Measurements from ENCODE around the gene RUVBL2.
"Not testable (repeated sequence)": the region's sequence is repeated elsewhere in the genome, so short reads cannot be mapped to it uniquely, and the experiment has no call there.

The RUVBL2 gene

DNA sequence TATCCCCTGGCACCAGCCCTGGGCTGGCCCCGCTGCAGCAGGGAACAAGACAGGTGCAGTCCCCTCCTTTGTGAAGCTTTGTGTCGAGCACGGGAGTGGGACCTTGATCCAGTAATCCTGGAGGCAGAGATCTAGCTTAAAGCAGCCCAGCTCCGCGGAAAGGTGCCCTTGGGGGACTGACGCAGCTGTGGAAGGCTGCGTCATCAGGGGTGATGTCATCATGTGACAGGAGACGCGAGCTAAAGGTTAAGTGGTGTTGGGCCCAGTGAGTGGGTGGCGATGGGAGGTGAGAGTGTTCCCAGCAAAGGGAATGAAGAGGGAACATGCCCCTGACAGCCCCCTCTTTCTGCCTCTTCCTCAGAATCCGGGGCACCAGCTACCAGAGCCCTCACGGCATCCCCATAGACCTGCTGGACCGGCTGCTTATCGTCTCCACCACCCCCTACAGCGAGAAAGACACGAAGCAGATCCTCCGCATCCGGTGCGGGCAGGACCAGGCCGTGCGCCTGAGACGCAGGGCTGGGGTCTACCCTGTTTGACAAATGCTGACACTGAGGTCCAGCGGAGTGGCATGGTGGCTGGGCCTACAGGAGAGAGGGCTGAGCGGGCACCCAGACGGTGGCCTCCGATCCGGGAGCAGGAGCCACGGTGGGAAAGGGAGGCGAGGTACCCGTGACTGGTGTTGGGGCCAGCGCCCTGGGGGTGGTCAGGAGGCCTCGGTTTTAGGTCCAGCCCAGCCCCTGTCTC, 20.6 kb downstream of the RUVBL2 start:
- TF ChIP-seq, protein P1, sequence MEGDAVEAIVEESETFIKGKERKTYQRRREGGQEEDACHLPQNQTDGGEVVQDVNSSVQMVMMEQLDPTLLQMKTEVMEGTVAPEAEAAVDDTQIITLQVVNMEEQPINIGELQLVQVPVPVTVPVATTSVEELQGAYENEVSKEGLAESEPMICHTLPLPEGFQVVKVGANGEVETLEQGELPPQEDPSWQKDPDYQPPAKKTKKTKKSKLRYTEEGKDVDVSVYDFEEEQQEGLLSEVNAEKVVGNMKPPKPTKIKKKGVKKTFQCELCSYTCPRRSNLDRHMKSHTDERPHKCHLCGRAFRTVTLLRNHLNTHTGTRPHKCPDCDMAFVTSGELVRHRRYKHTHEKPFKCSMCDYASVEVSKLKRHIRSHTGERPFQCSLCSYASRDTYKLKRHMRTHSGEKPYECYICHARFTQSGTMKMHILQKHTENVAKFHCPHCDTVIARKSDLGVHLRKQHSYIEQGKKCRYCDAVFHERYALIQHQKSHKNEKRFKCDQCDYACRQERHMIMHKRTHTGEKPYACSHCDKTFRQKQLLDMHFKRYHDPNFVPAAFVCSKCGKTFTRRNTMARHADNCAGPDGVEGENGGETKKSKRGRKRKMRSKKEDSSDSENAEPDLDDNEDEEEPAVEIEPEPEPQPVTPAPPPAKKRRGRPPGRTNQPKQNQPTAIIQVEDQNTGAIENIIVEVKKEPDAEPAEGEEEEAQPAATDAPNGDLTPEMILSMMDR (IDR thresholded peaks at IDR 0.05; ENCODE audit: insufficient read depth, missing control alignments): no peak
- FAIRE-seq: no peak
- DNase-seq (ENCODE audit: insufficient read length, low spot score): no peak

DNA sequence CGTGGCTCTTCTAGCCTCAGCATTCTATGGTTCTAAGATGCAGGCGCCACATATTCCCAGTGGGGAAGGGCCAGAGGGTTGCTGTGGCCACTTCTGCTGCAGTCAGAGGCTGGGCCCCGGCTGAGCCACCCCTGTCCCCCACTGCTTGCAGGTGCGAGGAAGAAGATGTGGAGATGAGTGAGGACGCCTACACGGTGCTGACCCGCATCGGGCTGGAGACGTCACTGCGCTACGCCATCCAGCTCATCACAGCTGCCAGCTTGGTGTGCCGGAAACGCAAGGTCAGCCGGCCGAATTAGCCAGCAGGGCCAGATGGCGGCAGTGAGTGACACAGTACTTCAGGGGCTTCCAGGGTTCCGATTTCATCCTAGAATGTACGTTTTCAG, 21.2 kb downstream of the RUVBL2 start:
- DNase-seq (ENCODE audit: insufficient read length, low spot score) (no peak), FAIRE-seq (no peak)
- TF ChIP-seq, protein P1 (IDR thresholded peaks at IDR 0.05; ENCODE audit: insufficient read depth, missing control alignments): no peak

DNA sequence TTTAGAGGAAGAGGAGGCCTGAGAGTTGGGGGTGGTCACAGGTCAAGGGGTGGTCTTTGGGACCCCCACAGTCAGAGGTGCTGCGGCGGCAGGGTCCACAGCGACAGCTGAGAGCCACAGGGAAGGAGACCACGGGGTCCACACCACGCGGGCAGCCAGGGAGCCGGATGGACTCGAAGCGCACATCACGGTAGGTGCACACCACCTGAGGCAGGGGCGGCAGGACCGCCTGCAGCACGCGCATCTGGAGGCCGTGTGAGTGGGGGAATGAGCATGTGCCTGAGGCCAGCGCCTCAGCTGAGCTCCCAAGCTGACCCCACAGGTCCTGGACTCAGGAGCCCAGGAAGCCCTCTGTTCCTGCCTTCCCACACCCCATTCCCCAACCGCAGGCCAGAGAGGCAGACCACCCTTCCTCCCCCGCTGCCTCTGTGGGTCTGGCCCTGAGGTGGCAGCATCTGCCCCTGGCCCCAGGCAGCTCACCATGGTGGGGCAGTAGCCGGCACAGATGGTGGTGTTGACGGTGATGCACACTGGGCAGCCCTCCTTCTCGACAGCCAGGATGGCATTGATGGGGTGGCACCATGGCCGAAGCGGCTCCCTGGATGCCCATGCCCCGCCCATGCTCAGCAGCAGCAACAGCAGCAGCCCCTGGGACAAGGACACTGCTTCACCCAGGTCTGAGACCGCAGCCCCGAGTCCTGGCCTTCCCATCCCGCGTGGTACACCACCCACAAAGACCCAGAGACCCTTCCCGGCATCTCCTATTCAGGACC, 22.6 kb downstream of the RUVBL2 start:
- TF ChIP-seq, protein P1 (IDR thresholded peaks at IDR 0.05; ENCODE audit: insufficient read depth, missing control alignments): no peak
- DNase-seq (ENCODE audit: insufficient read length, low spot score) (no peak), FAIRE-seq (no peak)

DNA sequence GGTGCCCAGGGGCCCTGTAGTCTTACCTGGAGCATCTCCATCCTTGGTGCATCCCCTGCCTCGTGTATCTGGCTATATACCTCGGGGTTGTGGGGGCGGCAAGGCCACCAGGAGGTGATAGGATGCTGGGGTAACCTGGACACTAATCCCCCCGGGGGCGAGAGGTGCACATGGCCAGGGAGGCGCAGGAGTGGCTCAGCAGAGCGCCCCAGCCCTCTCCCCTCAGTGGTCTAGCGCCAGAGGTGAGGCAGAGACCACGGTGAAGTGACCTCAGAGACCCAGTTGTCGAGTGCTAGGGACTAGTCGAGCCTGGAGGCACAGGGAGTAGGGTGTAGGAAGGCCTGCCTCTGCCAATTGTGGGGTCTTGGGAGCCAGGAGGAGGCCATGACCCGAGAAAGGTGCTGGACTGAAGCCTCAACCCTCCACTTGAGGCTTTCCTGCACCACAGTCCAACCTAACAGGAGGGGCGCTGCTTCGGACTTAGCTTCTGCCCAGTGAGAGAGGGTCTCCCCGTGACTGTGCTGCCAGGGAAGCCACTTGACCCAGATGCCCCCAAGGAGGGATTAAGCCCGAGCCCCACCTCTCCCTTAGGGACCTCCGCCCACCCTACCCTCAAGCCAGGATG, 23.5 kb downstream of the RUVBL2 start, which contains the start of gene LHB:
LHB (minus strand) TSS at position 51 of the 625 bp plus-strand sequence; CDS start at position 41, 10 bp downstream.
- TF ChIP-seq, protein P1 (IDR thresholded peaks at IDR 0.05; ENCODE audit: insufficient read depth, missing control alignments): no peak
- no peak for FAIRE-seq
- no peak for DNase-seq (ENCODE audit: insufficient read length, low spot score)

DNA sequence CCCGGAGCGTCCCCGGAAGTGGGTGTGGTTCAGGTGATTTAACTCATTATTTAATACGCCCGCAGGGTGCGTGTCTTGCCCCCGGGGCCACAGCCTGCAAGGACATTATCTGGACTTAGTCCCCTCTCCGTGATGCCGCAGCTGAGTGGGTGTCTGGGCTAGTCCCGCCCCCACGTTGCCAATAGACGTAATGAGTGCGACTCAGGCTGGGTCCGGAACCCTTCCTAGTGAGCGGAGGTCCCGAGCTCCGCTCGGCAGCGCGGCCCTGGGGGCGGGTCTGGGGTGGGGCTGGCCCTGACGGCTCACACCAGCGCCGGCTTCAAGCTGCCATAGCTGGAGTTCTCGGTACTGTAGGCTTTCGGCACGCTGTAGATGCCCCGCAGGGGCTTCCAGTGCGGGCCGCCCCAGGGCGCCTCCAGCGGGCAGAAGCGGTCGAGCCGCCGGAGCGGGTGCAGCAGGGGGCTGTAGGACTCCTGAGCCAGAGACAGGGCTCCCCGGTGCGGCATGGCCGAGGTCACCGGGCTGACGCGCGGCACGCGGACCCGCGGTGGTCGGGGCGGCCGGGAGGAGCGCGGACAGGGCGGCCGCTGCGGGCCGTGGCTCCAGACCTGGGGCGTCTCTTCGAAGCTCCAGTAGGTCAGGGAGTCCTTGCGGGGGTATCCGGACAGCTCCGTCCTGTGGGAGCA, 24.1 kb downstream of the RUVBL2 start:
- FAIRE-seq (no peak), DNase-seq (ENCODE audit: insufficient read length, low spot score) (no peak)
- TF ChIP-seq, protein P1 (IDR thresholded peaks at IDR 0.05; ENCODE audit: insufficient read depth, missing control alignments): peak; percentile 27

DNA sequence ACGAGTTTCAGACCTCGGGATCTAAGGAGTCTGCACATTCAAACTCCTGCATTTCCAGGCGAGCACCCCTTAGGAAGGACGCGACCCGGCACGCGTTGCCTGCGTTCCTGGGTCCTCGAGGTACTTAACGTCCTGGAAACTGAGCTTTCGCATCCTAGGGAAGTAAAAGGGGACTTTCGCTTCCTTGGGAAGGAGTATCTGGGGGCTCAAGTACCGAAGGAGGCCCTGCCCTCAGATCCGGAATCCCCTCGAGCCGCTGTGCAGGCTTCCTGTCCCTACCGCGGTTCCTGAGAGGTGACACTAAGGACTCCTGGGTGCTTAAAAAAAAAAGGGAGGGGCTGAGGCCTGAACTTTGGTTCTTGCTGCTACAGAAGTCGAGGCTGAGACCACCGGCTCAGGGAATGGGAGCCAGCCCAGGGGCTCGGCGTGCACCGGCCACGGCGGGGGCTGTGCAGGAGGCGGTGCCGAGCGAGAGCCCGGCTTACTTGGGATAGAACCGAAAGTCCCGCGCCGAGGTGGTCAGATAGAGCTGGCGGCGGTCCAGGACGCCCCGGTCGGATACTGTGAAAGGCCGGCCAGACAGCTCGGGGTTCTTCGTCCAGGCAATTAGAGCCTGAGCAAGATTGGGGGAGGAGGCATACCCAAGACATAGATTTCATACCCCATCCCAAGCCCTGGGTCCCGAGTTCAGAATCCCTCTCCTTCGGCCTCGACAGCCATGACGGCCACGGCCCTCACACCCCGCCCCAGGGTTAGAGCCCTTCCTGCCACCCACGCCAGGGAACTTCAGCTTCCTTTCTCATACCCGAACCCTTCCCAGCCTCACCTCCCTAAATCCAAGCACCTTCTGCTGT, 24.9 kb downstream of the RUVBL2 start:
- FAIRE-seq; DNase-seq (ENCODE audit: insufficient read length, low spot score): not testable (repeated sequence)

Measured in D721Med (cell line).